ENCODE results near the gene TSBP1.

DNA sequence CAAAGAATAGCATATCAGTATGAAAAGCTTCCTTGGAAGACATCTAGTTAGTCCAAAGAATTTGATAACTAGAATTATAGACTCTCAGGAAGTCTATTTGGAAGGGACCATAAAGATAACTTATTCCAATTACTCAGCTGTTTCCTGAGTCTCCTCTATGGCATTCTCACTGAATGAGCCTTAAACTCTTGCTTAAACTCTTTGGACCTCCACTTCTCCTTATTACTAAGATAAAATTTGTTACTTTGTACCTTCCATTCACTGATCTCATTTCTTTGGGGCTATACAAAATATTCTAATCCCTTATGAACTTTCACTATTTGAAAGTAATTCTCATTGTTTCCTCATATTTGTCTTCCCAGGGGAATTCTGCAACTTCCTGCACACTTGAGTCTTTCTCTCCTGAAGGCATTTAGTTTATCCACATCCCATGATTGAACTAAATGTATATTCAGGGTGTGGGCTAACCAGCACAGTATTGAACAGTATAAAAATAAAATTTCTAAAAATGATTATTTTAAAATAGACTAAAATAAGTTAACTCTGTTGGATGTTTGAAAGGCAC lies 80.7 kb downstream of the TSBP1 start:
- no peak for TF ChIP-seq POLR2A (IDR thresholded peaks at IDR 0.05)
- TF ChIP-seq, protein P1, sequence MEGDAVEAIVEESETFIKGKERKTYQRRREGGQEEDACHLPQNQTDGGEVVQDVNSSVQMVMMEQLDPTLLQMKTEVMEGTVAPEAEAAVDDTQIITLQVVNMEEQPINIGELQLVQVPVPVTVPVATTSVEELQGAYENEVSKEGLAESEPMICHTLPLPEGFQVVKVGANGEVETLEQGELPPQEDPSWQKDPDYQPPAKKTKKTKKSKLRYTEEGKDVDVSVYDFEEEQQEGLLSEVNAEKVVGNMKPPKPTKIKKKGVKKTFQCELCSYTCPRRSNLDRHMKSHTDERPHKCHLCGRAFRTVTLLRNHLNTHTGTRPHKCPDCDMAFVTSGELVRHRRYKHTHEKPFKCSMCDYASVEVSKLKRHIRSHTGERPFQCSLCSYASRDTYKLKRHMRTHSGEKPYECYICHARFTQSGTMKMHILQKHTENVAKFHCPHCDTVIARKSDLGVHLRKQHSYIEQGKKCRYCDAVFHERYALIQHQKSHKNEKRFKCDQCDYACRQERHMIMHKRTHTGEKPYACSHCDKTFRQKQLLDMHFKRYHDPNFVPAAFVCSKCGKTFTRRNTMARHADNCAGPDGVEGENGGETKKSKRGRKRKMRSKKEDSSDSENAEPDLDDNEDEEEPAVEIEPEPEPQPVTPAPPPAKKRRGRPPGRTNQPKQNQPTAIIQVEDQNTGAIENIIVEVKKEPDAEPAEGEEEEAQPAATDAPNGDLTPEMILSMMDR (IDR thresholded peaks at IDR 0.05), result no peak
